K562 treated with DMSO at 1 percent for 24 hours (cell line): ENCODE measurements around the gene LIN28A. TPM values are rescaled to one million over a fixed set of nuclear protein-coding genes. Genes with fewer than 3 reads are reported as not detected.

Experiments
- total RNA-seq: library from RNA; unstranded; fragments of 300-600 nt; gene quantifications from 2 replicates; pipeline ENCODE4 v1.2.3, GENCODE V29; 2022; ENCODE audit warnings: low read depth; ENCODE audit not compliant: insufficient read depth

LIN28A gene
- total RNA-seq: not detected in 2 replicates

DNA sequence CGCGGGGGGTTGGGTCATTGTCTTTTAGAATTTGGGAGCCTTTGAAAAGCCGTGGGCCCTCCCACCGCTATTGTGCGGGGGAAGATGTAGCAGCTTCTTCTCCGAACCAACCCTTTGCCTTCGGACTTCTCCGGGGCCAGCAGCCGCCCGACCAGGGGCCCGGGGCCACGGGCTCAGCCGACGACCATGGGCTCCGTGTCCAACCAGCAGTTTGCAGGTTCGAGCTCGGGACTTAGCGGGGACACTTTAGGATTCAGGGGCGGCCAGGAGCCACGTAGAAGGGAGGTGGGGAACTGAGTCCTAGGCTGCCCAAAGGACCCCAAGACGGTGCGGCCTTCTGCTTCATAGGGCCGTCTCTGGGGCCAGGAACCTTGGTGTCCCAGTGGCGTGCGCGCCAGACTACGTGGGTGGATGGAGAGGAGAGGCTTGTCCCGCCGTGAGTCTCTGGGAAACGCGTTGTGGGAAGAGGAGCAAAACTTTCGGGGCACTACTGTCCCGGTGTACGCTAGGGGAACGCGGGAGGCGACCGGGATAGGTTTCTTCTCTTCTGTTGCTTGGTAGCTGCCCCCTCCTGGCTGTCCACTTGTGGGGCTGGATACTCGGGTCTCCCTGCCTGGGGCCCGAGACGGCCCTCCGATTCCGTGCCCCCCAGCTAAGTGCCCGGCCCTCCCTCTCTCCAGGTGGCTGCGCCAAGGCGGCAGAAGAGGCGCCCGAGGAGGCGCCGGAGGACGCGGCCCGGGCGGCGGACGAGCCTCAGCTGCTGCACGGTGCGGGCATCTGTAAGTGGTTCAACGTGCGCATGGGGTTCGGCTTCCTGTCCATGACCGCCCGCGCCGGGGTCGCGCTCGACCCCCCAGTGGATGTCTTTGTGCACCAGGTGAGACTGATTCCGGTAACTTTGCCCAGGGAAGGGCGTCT is at the start of gene LIN28A:
LIN28A (plus strand) TSS at position 112 of the 918 bp plus-strand sequence; CDS start at position 187, 75 bp downstream.

GRCh38 chr1:26372611-26373010 is 38.0 kb upstream of the LIN28A start, which contains the start of gene ZNF683:
ZNF683 (minus strand) TSS chr1:26372750; CDS start chr1:26368571, 4,179 bp downstream.

DNA sequence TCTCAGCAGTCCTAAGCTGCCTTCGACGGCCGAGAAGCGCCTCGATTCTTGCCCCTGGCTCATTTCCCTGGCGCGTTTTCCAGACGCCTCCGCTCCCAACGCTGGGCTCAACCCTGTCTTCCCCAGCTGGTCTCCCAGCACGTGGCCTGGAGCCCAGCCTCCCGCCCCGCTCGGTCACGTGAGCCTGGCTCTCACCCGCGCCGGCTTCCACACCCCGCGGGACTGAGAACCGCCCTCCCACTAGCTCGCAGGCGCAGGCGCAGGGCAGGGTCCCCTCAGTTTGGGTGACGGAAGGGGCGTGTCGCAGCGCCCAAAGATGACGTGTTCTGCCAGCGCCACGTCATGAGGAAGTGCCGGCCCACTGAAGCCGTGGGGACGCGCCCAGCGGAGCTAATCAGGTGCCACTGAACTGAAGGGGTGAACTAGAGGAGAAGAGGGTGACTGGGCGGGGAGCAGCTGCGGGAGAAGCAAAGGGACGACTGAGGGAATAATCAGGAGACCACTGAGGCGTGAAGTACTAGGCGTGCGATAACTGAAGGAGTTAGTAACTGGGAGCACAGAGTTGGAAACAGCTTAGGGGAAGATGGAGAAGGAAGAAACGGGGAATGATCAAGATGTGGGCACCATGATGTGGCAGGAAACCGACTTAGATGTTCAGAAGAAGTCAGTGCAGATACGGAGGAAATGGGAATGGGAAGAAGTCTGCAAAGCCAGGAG is 21.5 kb downstream of the LIN28A start, which contains the start of gene DHDDS:
DHDDS (plus strand) TSS at position 343 of the 717 bp plus-strand sequence. CDS start 625 bp downstream, outside the sequence.

GRCh38 chr1:26472320-26472900 is 61.8 kb downstream of the LIN28A start, which contains the start of gene HMGN2:
HMGN2 (plus strand) TSS chr1:26472440; CDS start chr1:26472613, 173 bp downstream.

Other genes starting within 250 kb of the LIN28A start
- gene C1orf232, start 241.9 kb upstream of the LIN28A start, total RNA-seq: not detected in 2 replicates
- gene ZNF593, start 240.9 kb upstream of the LIN28A start, total RNA-seq: 101 and 116 TPM in 2 replicates
- 0.92 TPM in 1 of 2 replicates, not detected in the other for gene ZNF593OS, start 239.0 kb upstream of the LIN28A start, total RNA-seq
- 0.59 and 1.3 TPM in 2 replicates for gene CNKSR1, start 233.3 kb upstream of the LIN28A start, total RNA-seq
- gene CATSPER4, start 220.2 kb upstream of the LIN28A start, total RNA-seq: not detected in 2 replicates
- 68.9 and 78.3 TPM in 2 replicates for gene CEP85, start 176.6 kb upstream of the LIN28A start, total RNA-seq
- gene SH3BGRL3, start 130.7 kb upstream of the LIN28A start, total RNA-seq: 67.9 and 75.6 TPM in 2 replicates
- gene UBXN11, start 104.2 kb upstream of the LIN28A start, total RNA-seq: 21.7 and 22.2 TPM in 2 replicates
- 46.6 and 48.8 TPM in 2 replicates for gene CD52, start 92.9 kb upstream of the LIN28A start, total RNA-seq
- 4.1 and 8.8 TPM in 2 replicates for gene CRYBG2, start 56.7 kb upstream of the LIN28A start, total RNA-seq
- gene ZNF683, start 38.1 kb upstream of the LIN28A start, total RNA-seq: not detected in 2 replicates
- 37.9 and 38.2 TPM in 2 replicates for gene DHDDS, start 21.5 kb downstream of the LIN28A start, total RNA-seq
- gene HMGN2, start 61.6 kb downstream of the LIN28A start, total RNA-seq: 694 and 766 TPM in 2 replicates
- gene RPS6KA1, start 118.9 kb downstream of the LIN28A start, total RNA-seq: 83.5 TPM in 2 replicates